HG02870 (cell line): ENCODE data around the gene IQCB1.
"Not testable (repeated sequence)": the region's sequence is repeated elsewhere in the genome, so short reads cannot be mapped to it uniquely, and the experiment has no call there.

Experiments
- ATAC-seq: cut with Tn5 transposase; IDR thresholded peaks from one replicate; pipeline ENCODE4 v1.9.1; 2021; ENCODE audit warnings: mild to moderate bottlenecking, moderate library complexity; ENCODE audit not compliant: unreplicated experiment

Gene IQCB1

GRCh38 chr3:121817753-121818152 lies 17.1 kb downstream of the IQCB1 start:
- ATAC-seq, result no peak

- peak; percentile 99 for ATAC-seq
These were observed 25.6 kb downstream of the IQCB1 start for GRCh38 chr3:121809249-121809648.

- ATAC-seq, result no peak
These were observed 31.0 kb downstream of the IQCB1 start for GRCh38 chr3:121803771-121804320.

GRCh38 chr3:121800906-121801305 lies 34.0 kb downstream of the IQCB1 start:
- ATAC-seq, result no peak

GRCh38 chr3:121796970-121797369 lies 37.9 kb downstream of the IQCB1 start:
- ATAC-seq, result no peak

- ATAC-seq, result no peak
These were observed 40.4 kb downstream of the IQCB1 start for GRCh38 chr3:121794264-121794983.

- ATAC-seq, result peak; percentile 65
These were observed 41.8 kb downstream of the IQCB1 start for GRCh38 chr3:121793078-121793477.

- no peak for ATAC-seq
These were observed 48.4 kb downstream of the IQCB1 start for GRCh38 chr3:121786485-121786884.

GRCh38 chr3:121782784-121783183 lies 52.1 kb downstream of the IQCB1 start:
- ATAC-seq, result not testable (repeated sequence)

- no peak for ATAC-seq
These were observed 53.2 kb downstream of the IQCB1 start for GRCh38 chr3:121781611-121782010.

- not testable (repeated sequence) for ATAC-seq
These were observed 59.8 kb downstream of the IQCB1 start for GRCh38 chr3:121775095-121775494.

- ATAC-seq, result no peak
These were observed 65.6 kb downstream of the IQCB1 start for GRCh38 chr3:121769246-121769645.

GRCh38 chr3:121768452-121768851 lies 66.4 kb downstream of the IQCB1 start:
- no peak for ATAC-seq

- no peak for ATAC-seq
These were observed 75.2 kb downstream of the IQCB1 start for GRCh38 chr3:121759541-121760202.

- no peak for ATAC-seq
These were observed 76.0 kb downstream of the IQCB1 start for GRCh38 chr3:121758727-121759450.

GRCh38 chr3:121757812-121758545 lies 76.9 kb downstream of the IQCB1 start:
- ATAC-seq, result no peak

GRCh38 chr3:121757087-121757811 lies 77.6 kb downstream of the IQCB1 start:
- peak; percentile 45 for ATAC-seq

GRCh38 chr3:121752772-121753171 lies 82.1 kb downstream of the IQCB1 start:
- ATAC-seq, result no peak

GRCh38 chr3:121752261-121752660 lies 82.6 kb downstream of the IQCB1 start:
- no peak for ATAC-seq

- no peak for ATAC-seq
These were observed 84.8 kb downstream of the IQCB1 start for GRCh38 chr3:121750087-121750415.
